WTC11 (cell line): ENCODE data around the gene SSR1.
"Not testable (repeated sequence)": the region's sequence is repeated elsewhere in the genome, so short reads cannot be mapped to it uniquely, and the experiment has no call there.

Source experiments
- CREM ChIP-seq: sonication (generic); formaldehyde crosslinking; IDR thresholded peaks from 2 replicates; pipeline ENCODE4 v1.8.1; 2022; ENCODE audit warnings: mild to moderate bottlenecking, missing genetic modification reagents, moderate library complexity
- CTCF ChIP-seq: fragments of 200-600 bp; IDR thresholded peaks from 2 replicates; pipeline ENCODE4 v1.8.0; 2022; ENCODE audit warnings: antibody characterized with exemption
- ETV6 ChIP-seq: sonication (generic); formaldehyde crosslinking; IDR thresholded peaks from 2 replicates; pipeline ENCODE4 v1.8.1; 2022; ENCODE audit warnings: mild to moderate bottlenecking, missing genetic modification reagents
- HMGXB4 ChIP-seq: sonication (generic); formaldehyde crosslinking; IDR thresholded peaks from 2 replicates; pipeline ENCODE4 v1.8.1; 2023; ENCODE audit warnings: mild to moderate bottlenecking, moderate library complexity, missing genetic modification reagents
- KAT7 ChIP-seq: sonication (generic); formaldehyde crosslinking; IDR thresholded peaks from 2 replicates; pipeline ENCODE4 v1.8.1; 2023; ENCODE audit warnings: missing genetic modification reagents, mild to moderate bottlenecking, borderline replicate concordance
- MAX ChIP-seq: sonication (generic); formaldehyde crosslinking; IDR thresholded peaks from 2 replicates; pipeline ENCODE4 v1.8.0; 2022; ENCODE audit warnings: mild to moderate bottlenecking, missing genetic modification reagents
- PRDM15 ChIP-seq: sonication (generic); formaldehyde crosslinking; IDR thresholded peaks from 2 replicates; pipeline ENCODE4 v1.8.0; 2022; ENCODE audit warnings: missing genetic modification reagents
- STAT6 ChIP-seq: sonication (generic); formaldehyde crosslinking; conservative IDR thresholded peaks from 2 replicates; pipeline ENCODE4 v1.8.1; 2023; ENCODE audit warnings: mild to moderate bottlenecking, low read depth, missing genetic modification reagents, moderate library complexity

GRCh38 chr6:7339007-7339732, 26.2 kb upstream of the SSR1 start:
- TF ChIP-seq CTCF (peak; percentile 32; the same call in 1 of the 2 replicates), MAX (CRISPR knock-in tag) (0 out of 2 replicates have a peak, but pooled peaks have one; percentile 30)
- TF ChIP-seq ETV6; PRDM15; KAT7; CREM; STAT6 (CRISPR knock-in tag); HMGXB4: not testable (repeated sequence)
